HEK293 (cell line): ENCODE measurements around the gene NARS2.

Experiments used
- CTCF ChIA-PET: fragments of 350-600 bp; formaldehyde crosslinking; extraction: SDS; loops from one replicate; lab custom pipeline; 2021; ENCODE audit warnings: antibody characterized with exemption; lab: Yijun Ruan, JAX
- POLR2A ChIA-PET: fragments of 300-600 bp; formaldehyde crosslinking; extraction: SDS; loops from one replicate; lab custom pipeline; 2020; ENCODE audit warnings: antibody characterized with exemption, inconsistent platforms; lab: Yijun Ruan, JAX
- H3K27ac ChIP-seq: fragments of 200-500 bp; sonication (Bioruptor generic); 2 replicates; pipeline ENCODE4 v1.5.1; 2014; ENCODE audit warnings: low read depth, low read length, control low read depth, inconsistent platforms; ENCODE audit errors: extremely low read depth
- H3K36me3 ChIP-seq, 2 experiments: fragments of 200-500 bp in 1 of 2; sonication (Bioruptor generic) in 1 of 2; 1 replicate in 1 of 2; 2 replicates in 1 of 2; pipeline ENCODE4 v1.5.1; 2014 to 2017; ENCODE audit warnings: inconsistent platforms in 2 of 2, low read length in 2 of 2; ENCODE audit not compliant: control insufficient read depth in 2 of 2, insufficient read depth in 1 of 2
- H3K4me1 ChIP-seq: fragments of 200-500 bp; sonication (Bioruptor generic); 2 replicates; pipeline ENCODE4 v1.5.1; 2014; ENCODE audit warnings: mild to moderate bottlenecking, low read length, inconsistent platforms; ENCODE audit not compliant: control insufficient read depth, insufficient read depth
- H3K4me3 ChIP-seq: 2 replicates; pipeline ENCODE4 v1.5.1; 2011; ENCODE audit warnings: low read depth, mild to moderate bottlenecking, control low read depth, low read length, moderate library complexity
- H3K9me3 ChIP-seq: fragments of 200-500 bp; sonication (Bioruptor generic); 2 replicates; pipeline ENCODE4 v1.5.1; 2014; ENCODE audit warnings: low read depth, low read length, inconsistent platforms; ENCODE audit not compliant: control insufficient read depth, insufficient read depth
- BCL11A ChIP-seq: fragments of 450-650 bp; formaldehyde crosslinking; IDR thresholded peaks from 2 replicates; pipeline ENCODE4 v1.5.1; 2016; ENCODE audit warnings: low read depth, missing biosample characterization, missing genetic modification characterization
- GLI4 ChIP-seq: fragments of 450-650 bp; formaldehyde crosslinking; IDR thresholded peaks from 2 replicates; pipeline ENCODE4 v1.5.1; 2016; ENCODE audit warnings: missing biosample characterization, missing genetic modification characterization
- HOXA7 ChIP-seq: sonication (generic); formaldehyde crosslinking; IDR thresholded peaks from 2 replicates; pipeline ENCODE4 v1.8.1; 2022; ENCODE audit warnings: missing genetic modification reagents, borderline replicate concordance
- HOXC10 ChIP-seq: sonication (generic); formaldehyde crosslinking; IDR thresholded peaks from 2 replicates; pipeline ENCODE4 v1.8.1; 2023; ENCODE audit warnings: mild to moderate bottlenecking, missing genetic modification reagents
- ZBTB17 ChIP-seq: fragments of 450-650 bp; formaldehyde crosslinking; IDR thresholded peaks from 2 replicates; pipeline ENCODE4 v1.5.1; 2016; ENCODE audit warnings: missing biosample characterization, missing genetic modification characterization
- ZFHX2 ChIP-seq: fragments of 450-650 bp; formaldehyde crosslinking; conservative IDR thresholded peaks from 2 replicates; pipeline ENCODE4 v1.5.1; 2016; ENCODE audit warnings: missing biosample characterization, missing genetic modification characterization
- ZNF174 ChIP-seq: fragments of 450-650 bp; formaldehyde crosslinking; IDR thresholded peaks from 2 replicates; pipeline ENCODE4 v1.5.0; 2017; ENCODE audit warnings: missing biosample characterization, mild to moderate bottlenecking, missing genetic modification characterization
- ZNF211 ChIP-seq: fragments of 450-650 bp; formaldehyde crosslinking; IDR thresholded peaks from 2 replicates; pipeline ENCODE4 v1.5.1; 2016; ENCODE audit warnings: low read depth, missing biosample characterization, missing genetic modification characterization
- ZNF341 ChIP-seq: fragments of 450-650 bp; formaldehyde crosslinking; IDR thresholded peaks from 2 replicates; pipeline ENCODE4; 2016; ENCODE audit warnings: low read depth, missing biosample characterization, missing genetic modification characterization
- ZNF350 ChIP-seq: fragments of 450-650 bp; formaldehyde crosslinking; IDR thresholded peaks from 2 replicates; pipeline ENCODE4 v1.5.0; 2017; ENCODE audit warnings: missing biosample characterization, mild to moderate bottlenecking, missing genetic modification characterization
- ZNF37A ChIP-seq: fragments of 450-650 bp; IDR thresholded peaks from 2 replicates; pipeline ENCODE4 v1.5.1; 2018; ENCODE audit warnings: missing biosample characterization, missing genetic modification characterization
- ZNF394 ChIP-seq: fragments of 450-650 bp; formaldehyde crosslinking; IDR thresholded peaks from 2 replicates; pipeline ENCODE4 v1.5.1; 2016; ENCODE audit warnings: missing biosample characterization, missing genetic modification characterization, mild to moderate bottlenecking, moderate library complexity, borderline replicate concordance
- ZNF416 ChIP-seq: fragments of 450-650 bp; formaldehyde crosslinking; IDR thresholded peaks from 2 replicates; pipeline ENCODE4 v1.5.1; 2016; ENCODE audit warnings: missing biosample characterization, missing genetic modification characterization
- ZNF473 ChIP-seq: fragments of 450-650 bp; formaldehyde crosslinking; IDR thresholded peaks from 2 replicates; pipeline ENCODE4 v1.5.1; 2017; ENCODE audit warnings: missing biosample characterization, missing genetic modification characterization
- ZNF530 ChIP-seq: fragments of 450-650 bp; formaldehyde crosslinking; IDR thresholded peaks from 2 replicates; pipeline ENCODE4 v1.5.1; 2016; ENCODE audit warnings: low read depth, missing biosample characterization, missing genetic modification characterization
- ZNF549 ChIP-seq: fragments of 450-650 bp; IDR thresholded peaks from 2 replicates; pipeline ENCODE4 v1.5.1; 2018; ENCODE audit warnings: missing biosample characterization, missing genetic modification characterization, mild to moderate bottlenecking, inconsistent platforms, moderate library complexity
- ZNF621 ChIP-seq: fragments of 450-650 bp; formaldehyde crosslinking; IDR thresholded peaks from 2 replicates; pipeline ENCODE4 v1.5.1; 2017; ENCODE audit warnings: missing biosample characterization, missing genetic modification characterization
- ZNF792 ChIP-seq: fragments of 450-650 bp; formaldehyde crosslinking; IDR thresholded peaks from 2 replicates; pipeline ENCODE4 v1.5.1; 2016; ENCODE audit warnings: missing biosample characterization, missing genetic modification characterization
- TF ChIP-seq, protein P1 (sequence below): fragments of 450-650 bp; formaldehyde crosslinking; IDR thresholded peaks from 2 replicates; pipeline ENCODE4 v1.5.1; 2016; ENCODE audit warnings: missing biosample characterization, missing genetic modification characterization, borderline replicate concordance
- TF ChIP-seq, protein P2 (sequence below): fragments of 450-650 bp; formaldehyde crosslinking; IDR thresholded peaks from 2 replicates; pipeline ENCODE4 v1.5.1; 2016; ENCODE audit warnings: missing biosample characterization, missing genetic modification characterization, borderline replicate concordance

NARS2 gene

DNA sequence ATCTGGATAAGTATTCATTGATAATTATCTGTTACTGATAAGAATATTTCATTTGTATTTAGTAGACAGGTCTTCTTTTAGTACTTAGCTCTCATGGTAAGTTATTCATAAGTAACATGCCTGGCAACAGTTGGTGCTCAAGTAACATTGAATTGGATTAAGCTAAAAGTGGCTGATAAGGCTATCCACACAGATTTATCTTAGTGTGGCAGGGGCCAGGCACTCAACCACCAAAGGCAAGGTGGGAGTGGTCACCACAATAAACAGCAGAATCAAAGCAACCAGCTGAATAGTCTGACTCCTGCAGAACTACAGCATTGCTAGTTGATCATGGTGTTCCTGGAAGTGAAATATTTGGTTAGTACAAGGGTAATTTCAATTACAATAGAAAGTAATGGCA is 33.0 kb upstream of the NARS2 start:
- Histone ChIP-seq H3K4me3 (no peak overlapping the region), H3K36me3 (no peaks in the 10 kb centered on the region), H3K27ac (no peak overlapping the region), H3K9me3 (no peaks in the 10 kb centered on the region), H3K4me1 (no peaks in the 10 kb centered on the region)
- CTCF ChIA-PET: interaction anchor here (0.8 to 1.2 kb wide), 2 partner anchors 11 to 21 kb away, joined by 3 to 10 read pairs; no protein-coding TSS in a partner anchor
- POLR2A ChIA-PET: no interaction called here
- TF ChIP-seq ZNF621: no peak
- TF ChIP-seq ZFHX2 (tag by site-specific recombination): no peak
- no peak for TF ChIP-seq ZNF37A (tag by site-specific recombination)
- TF ChIP-seq, protein P1, sequence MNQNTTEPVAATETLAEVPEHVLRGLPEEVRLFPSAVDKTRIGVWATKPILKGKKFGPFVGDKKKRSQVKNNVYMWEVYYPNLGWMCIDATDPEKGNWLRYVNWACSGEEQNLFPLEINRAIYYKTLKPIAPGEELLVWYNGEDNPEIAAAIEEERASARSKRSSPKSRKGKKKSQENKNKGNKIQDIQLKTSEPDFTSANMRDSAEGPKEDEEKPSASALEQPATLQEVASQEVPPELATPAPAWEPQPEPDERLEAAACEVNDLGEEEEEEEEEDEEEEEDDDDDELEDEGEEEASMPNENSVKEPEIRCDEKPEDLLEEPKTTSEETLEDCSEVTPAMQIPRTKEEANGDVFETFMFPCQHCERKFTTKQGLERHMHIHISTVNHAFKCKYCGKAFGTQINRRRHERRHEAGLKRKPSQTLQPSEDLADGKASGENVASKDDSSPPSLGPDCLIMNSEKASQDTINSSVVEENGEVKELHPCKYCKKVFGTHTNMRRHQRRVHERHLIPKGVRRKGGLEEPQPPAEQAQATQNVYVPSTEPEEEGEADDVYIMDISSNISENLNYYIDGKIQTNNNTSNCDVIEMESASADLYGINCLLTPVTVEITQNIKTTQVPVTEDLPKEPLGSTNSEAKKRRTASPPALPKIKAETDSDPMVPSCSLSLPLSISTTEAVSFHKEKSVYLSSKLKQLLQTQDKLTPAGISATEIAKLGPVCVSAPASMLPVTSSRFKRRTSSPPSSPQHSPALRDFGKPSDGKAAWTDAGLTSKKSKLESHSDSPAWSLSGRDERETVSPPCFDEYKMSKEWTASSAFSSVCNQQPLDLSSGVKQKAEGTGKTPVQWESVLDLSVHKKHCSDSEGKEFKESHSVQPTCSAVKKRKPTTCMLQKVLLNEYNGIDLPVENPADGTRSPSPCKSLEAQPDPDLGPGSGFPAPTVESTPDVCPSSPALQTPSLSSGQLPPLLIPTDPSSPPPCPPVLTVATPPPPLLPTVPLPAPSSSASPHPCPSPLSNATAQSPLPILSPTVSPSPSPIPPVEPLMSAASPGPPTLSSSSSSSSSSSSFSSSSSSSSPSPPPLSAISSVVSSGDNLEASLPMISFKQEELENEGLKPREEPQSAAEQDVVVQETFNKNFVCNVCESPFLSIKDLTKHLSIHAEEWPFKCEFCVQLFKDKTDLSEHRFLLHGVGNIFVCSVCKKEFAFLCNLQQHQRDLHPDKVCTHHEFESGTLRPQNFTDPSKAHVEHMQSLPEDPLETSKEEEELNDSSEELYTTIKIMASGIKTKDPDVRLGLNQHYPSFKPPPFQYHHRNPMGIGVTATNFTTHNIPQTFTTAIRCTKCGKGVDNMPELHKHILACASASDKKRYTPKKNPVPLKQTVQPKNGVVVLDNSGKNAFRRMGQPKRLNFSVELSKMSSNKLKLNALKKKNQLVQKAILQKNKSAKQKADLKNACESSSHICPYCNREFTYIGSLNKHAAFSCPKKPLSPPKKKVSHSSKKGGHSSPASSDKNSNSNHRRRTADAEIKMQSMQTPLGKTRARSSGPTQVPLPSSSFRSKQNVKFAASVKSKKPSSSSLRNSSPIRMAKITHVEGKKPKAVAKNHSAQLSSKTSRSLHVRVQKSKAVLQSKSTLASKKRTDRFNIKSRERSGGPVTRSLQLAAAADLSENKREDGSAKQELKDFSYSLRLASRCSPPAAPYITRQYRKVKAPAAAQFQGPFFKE (tag by site-specific recombination): no peak
- TF ChIP-seq ZNF549: no peak
- TF ChIP-seq ZNF211 (tag by site-specific recombination): no peak
- TF ChIP-seq, protein P2, sequence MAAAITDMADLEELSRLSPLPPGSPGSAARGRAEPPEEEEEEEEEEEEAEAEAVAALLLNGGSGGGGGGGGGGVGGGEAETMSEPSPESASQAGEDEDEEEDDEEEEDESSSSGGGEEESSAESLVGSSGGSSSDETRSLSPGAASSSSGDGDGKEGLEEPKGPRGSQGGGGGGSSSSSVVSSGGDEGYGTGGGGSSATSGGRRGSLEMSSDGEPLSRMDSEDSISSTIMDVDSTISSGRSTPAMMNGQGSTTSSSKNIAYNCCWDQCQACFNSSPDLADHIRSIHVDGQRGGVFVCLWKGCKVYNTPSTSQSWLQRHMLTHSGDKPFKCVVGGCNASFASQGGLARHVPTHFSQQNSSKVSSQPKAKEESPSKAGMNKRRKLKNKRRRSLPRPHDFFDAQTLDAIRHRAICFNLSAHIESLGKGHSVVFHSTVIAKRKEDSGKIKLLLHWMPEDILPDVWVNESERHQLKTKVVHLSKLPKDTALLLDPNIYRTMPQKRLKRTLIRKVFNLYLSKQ: no peak
- no peak for TF ChIP-seq HOXA7 (CRISPR knock-in tag)
- TF ChIP-seq ZNF416 (tag by site-specific recombination): no peak

DNA sequence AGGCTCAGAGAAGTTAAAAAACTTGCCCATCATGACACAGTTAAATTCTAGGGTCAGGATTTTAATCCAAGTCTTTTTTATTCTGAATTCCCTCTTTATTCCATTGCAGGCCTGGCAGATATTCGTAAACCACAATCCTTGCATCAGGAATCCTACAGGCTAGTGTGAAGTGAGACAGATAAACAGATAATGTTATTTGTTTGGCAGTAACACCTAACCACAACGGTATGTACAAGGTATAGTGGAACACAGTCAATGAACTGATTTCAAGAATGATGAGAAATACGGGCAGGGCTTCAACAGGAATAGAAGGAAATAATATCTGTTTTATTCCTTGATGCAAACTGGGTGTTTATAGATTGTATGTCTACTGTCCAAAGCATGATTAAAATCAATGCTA is 32.0 kb upstream of the NARS2 start:
- ChIA-PET CTCF (interaction anchor here (0.5 to 1.2 kb wide), 2 partner anchors 20 to 87 kb away, joined by 3 to 10 read pairs; no protein-coding TSS in a partner anchor), POLR2A (no interaction called here)
- no peaks in the 10 kb centered on the region for H3K4me1 ChIP-seq
- H3K27ac ChIP-seq: no peak overlapping the region
- no peaks in the 10 kb centered on the region for H3K36me3 ChIP-seq
- H3K9me3 ChIP-seq: no peaks in the 10 kb centered on the region
- TF ChIP-seq ZNF473 (tag by site-specific recombination): no peak
- TF ChIP-seq ZNF350 (tag by site-specific recombination): no peak
- no peak for TF ChIP-seq HOXC10 (CRISPR knock-in tag)
- TF ChIP-seq BCL11A: no peak
- no peak for TF ChIP-seq ZNF341 (tag by site-specific recombination)
- no peak for TF ChIP-seq ZNF792 (tag by site-specific recombination)
- no peak for TF ChIP-seq ZNF394 (tag by site-specific recombination)
- TF ChIP-seq ZNF530 (tag by site-specific recombination): no peak
- no peak for TF ChIP-seq ZNF174 (tag by site-specific recombination)
- no peak for TF ChIP-seq ZBTB17 (tag by site-specific recombination)
- no peak for TF ChIP-seq GLI4 (tag by site-specific recombination)
- no peak overlapping the region for H3K4me3 ChIP-seq
